GM18498 (cell line): Measurements from ENCODE around the gene FASN.

Source experiments
- ATAC-seq: cut with Tn5 transposase; IDR thresholded peaks from one replicate; pipeline ENCODE4 v1.9.1; 2021; ENCODE audit warnings: mild to moderate bottlenecking, moderate library complexity; ENCODE audit not compliant: unreplicated experiment

Gene FASN

DNA sequence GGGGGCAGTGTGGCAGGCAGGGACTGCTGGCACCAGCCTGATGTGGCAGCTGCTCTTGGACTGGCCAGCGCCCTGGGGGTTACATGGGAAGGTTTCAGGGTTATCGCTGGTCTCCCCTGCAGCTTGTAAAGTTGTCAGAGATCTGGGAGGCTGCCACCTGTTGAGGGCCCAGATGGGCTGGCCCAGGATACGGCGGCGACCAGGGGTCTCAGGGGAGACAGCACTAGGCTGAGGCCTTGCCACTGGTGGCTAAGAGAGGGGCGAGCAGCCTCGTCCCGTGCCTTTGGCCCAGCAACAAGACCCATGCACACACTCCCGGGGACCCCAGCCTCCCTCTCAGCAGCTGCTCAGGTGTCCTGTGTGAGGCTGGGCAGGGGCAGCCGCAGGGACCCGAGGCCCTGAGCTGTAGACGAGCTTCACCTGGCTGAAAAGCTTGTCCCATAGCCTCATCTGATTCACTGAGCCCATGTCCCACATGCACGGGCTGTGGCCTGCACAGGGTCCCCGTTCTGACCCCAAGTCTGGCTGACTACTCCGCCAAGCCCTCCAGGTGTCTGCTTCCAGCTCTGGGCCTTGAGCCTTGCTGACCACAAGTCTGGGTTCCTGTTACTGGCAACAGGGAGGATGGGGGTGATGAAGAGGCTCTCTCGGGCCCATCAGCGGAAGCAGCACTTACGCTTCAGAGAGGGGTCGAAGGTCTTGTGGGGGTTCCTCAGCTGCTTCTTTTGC lies 38.6 kb downstream of the FASN start:
- ATAC-seq, result no peak

GRCh38 chr17:82058855-82059249 lies 39.2 kb downstream of the FASN start:
- no peak for ATAC-seq

DNA sequence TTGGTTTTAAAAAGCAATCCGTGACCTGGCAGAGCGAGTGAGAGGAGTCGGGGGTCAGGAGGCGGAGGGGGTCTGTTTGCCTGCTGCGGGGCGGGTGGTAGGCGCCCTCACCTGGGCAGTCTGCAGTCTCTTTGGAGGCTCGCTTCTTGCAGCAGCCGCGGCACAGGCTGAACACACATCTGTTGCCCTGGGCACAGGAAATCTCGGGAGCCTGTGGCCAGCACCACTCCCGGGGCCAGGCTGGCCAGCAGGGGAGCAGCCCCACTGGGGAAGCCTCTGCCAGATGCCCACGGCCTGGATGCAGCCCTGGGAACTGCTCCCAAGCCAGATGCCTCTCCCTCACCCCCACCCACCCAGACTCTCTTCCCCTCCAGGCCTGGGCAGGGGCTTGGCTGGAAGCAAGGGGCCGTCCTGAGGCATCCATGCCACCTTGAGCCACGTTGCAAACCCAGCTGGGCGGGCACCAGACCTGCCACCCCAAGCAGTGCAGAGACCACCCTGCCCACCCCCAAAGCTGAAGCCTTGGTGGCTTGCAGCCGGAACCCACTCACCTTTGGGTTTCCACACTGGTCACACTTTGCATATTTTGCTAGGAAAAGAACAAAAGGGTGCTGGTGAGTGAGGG lies 39.7 kb downstream of the FASN start:
- ATAC-seq, result no peak

GRCh38 chr17:82056729-82057621 lies 41.1 kb downstream of the FASN start:
- no peak for ATAC-seq

DNA sequence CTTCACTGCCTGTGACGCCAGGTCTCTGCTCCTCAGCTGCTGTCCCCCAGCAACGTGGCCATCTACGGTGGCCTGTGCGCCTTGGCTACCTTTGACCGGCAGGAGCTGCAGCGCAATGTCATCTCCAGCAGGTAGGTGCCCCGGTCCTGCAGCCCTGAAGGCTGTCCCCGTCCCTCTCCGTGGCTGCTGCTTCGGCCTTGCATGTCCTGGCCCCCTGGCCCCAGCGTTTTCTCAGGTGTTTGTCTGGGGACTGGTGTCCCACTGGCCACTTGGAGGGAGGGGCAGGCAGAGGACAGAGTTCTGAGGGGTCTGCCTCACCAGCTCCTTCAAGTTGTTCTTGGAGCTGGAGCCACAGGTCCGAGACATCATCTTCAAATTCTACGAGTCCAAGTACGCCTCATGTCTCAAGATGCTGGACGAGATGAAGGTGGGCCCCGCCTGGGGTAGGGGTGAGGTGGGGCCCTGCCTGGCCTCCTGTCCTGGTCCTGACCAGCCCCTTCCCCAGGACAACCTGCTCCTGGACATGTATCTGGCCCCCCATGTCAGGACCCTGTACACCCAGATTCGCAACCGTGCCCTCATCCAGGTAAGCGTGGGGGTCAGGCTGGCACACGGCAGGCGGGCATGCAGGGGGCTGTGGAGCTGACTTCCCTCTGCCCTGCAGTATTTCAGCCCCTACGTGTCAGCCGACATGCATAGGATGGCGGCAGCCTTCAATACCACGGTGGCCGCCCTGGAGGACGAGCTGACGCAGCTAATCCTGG lies 41.9 kb downstream of the FASN start:
- no peak for ATAC-seq

DNA sequence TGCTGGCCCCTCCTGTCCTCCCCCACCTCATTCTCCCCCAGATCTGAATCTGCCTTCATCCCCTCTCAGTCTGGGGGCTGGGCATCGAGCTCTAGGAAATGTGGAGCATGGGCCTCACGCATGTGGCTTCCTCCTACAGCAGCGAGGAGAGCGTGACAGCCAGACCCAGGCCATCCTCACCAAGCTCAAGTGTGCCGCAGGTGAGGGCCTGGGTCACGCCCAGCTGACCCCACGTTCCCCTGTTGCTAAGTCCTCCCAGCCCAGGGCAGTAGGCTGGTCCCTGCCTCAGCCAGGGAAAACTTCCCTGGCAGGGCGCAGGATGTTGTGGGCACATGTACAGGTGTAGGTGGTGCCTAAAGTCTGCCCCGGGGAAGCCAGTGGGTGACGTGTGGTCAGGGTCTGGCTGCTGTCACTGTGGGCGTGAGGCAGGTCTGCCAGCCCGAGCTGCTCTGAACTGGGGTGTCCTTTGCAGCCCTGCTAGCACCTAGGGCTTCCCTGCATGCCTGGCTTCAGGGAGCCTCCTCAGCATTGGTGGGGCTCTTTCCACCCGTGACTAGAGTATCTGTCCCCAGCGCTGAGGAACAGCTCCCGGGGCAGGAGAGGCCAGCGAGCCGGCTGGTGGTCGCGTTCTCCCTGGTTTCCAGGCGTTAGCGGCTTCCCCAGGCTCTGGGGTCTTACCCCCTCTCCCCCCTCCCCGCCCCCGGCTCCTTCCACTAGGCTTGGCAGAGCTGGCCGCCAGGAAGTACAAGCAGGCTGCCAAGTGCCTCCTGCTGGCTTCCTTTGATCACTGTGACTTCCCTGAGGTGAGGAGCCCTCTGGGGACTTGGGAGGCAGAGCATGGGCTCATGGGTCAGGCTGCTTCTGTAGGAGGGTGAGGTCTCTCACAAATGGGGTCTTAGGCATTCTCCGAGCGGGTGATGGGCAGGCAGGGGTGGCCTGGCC lies 42.7 kb downstream of the FASN start:
- no peak for ATAC-seq

DNA sequence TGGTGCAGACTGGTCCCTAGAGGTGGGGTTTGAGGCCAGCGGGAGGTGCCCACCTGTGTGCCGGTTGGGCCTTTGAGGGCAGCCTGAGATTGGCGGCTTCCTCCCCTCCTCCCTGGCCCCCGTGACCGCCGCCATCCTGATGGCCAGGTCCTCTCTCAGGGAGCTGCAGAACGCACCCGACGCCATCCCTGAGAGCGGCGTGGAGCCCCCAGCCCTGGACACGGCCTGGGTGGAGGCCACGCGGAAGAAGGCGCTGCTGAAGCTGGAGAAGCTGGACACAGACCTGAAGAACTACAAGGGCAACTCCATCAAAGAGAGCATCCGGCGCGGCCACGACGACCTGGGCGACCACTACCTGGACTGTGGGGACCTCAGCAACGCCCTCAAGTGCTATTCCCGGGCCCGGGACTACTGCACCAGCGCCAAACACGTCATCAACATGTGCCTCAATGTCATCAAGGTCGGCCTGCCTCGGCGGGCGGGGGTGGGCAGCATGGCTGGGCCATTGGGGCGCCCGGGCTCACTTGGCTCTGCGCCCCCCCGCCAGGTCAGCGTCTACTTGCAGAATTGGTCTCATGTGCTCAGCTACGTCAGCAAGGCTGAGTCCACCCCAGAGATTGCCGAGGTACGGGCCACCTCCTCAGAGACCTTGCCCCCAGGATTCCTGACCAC lies 43.5 kb downstream of the FASN start:
- ATAC-seq, result no peak

DNA sequence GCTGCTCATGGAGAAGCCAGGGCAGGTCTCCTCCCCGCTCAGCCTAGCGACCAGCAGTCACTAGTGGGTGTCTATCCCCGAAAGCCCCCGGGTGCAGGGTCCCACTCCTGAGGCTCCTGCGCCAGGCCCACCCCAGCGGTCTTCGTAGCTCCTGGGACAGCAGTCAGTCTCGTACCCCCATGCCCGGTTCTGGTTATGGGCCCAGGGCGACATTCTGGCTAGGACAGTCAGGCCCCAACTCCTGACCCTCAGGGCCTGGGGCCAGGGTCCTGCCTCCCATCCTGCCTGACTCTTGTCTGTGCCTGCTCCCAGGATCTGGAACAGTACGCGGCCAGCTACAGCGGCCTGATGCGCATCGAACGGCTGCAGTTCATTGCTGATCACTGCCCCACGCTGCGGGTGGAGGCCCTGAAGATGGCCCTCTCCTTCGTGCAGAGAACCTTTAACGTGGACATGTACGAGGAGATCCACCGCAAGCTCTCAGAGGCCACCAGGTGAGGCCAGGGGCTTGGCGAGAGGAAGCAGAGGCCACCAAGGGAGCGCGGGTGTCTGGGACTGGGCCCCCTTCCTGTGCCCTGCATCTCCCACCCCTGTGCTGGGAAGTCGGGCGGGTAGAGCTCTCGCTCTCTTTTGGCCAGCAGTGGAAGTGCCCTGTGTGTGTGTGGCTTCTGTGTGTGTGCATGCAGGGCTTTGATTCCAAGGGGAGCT lies 44.3 kb downstream of the FASN start:
- no peak for ATAC-seq

DNA sequence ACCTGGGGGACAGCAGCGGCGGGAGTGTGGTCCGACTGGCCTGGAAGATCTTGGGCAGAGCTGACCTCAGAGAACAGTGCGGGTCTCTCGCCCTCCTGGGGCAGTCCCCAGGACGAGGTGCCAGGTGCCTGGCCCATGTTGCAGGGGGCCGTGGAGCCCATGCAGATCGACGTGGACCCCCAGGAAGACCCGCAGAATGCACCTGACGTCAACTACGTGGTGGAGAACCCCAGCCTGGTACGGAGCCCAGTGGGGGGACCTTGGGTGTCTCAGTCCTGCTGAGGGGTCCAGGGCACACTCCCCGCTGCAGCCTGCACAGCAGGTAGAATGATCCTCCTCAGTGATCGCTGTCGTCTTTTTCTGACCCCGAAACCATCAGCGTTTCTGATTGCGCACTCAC lies 44.9 kb downstream of the FASN start:
- ATAC-seq, result no peak

DNA sequence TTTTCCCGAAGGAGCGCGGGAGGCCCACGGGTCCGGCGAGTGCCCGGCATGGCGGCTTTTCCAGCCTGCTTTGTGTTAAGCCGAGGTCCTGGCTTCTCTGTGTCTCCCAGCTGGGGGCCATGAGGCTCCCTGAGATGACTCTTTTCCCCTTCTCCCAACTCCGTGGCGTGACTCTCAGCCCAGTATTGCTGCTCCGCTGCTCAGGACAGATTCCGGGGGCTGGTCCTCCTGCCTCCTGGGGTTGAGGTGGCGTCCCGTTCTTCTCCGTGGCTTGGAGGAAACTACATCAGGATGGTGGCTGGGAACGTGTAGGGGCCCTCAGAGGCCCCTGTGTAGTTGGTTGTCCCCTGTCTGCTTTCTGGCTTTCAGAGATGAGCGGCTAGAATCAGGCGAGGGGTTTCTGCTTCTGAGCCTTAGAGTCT lies 45.4 kb downstream of the FASN start:
- no peak for ATAC-seq

DNA sequence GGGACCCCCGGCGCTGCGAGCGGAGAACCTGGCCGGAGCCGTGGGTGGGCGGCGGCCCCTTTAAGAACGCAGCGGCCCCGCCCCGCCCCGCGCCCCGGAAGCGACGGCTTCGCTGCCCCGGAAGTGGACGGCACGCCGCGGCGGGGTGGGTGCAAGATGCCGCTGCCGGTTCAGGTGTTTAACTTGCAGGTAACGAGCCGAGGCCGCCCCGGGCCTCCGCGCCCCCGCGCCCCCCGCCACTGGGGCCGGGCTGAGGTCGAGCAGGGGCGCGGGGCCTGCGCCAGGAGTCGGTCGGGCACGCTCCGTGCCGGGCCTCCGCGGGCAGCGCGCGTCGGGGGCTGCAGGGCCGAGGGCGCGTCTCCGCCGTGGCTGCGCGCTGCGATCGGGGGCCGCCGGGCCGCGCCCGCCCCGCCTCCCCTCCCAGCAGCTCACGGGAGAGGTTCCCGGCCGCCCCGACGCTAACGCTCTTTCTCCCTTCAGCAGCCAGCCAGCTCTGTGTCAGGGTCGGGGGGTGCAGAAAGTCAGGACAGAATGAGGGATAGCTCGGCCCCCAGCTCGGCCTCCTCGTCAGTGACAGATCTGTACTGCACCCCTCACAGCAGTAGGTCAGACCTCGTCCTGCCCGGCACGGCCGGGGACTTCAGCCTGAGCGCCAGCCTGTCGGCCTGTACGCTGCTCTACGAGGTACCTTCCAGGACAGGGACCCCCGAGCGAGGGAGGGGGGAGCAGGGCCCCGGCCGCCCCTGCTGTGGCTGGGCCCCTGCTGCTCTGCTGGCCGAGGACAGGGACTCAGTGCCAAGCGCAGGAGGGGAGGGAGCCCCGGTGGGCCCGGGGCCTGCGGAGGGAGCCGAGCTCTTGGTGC lies 46.0 kb downstream of the FASN start, which contains the start of the genes GPS1 and RFNG:
TSS of gene GPS1 (plus strand) at position 123 of the 862 bp plus-strand sequence. CDS start at position 157, 34 bp downstream.
TSS of gene RFNG (minus strand) at position 36 of the 862 bp plus-strand sequence. CDS start 45 bp downstream, outside the sequence.
- ATAC-seq, result peak; percentile 73

DNA sequence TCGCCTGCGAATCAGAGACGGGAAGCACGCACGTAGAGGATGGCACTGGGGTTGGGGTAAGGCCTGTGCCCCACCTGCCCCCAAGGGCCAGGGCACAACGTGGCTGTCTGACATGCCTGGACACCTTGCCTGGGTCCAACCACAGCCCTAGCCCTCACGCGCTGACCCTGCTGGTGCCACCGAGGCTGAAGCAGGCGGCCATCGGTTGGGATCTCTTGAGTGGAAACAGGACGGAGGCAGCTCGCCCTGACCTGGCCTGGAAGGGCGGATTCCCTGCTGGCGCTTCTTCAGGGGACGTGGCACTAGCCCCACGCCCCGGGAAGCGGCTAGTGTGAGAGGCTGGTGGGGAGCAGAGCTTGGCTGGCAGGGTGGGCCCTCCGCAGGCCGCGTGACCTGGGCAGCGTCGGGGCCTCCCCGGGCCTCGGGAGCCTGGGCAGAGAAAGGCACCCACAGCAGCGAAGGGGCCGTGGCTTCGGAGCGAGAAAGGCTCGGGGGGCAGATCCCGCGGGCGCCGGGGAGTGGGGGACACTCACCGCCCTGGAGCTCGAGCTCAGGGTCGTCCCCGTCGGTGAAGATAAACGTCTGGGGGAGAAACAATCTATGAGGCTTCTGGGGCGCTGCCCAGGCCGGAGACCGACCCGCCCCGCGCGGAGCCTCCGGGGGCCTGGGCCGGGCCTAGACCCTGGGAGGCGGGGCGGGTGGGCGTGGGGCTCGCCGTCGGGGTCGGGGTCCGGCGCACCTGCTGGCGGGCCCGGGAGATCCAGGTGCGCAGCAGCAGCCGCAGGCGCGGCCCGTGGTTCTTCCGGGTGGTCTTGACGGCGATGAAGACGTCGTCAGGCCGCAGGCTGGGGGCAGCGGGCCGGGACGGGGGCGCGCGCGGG lies 47.0 kb downstream of the FASN start:
- ATAC-seq, result peak; percentile 10

- no peak for ATAC-seq
Observed at GRCh38 chr17:82050152-82050760, 47.8 kb downstream of the FASN start.

- ATAC-seq, result no peak
Observed at GRCh38 chr17:82049521-82049971, 48.5 kb downstream of the FASN start.

- ATAC-seq, result no peak
Observed at GRCh38 chr17:82049106-82049505, 48.9 kb downstream of the FASN start.

GRCh38 chr17:82048571-82048971 lies 49.5 kb downstream of the FASN start:
- no peak for ATAC-seq
